GM18519 (cell line): ENCODE measurements around the gene TCF7L1.
"Not testable (repeated sequence)": the region's sequence is repeated elsewhere in the genome, so short reads cannot be mapped to it uniquely, and the experiment has no call there.

Experiments used
- ATAC-seq: cut with Tn5 transposase; IDR thresholded peaks from one replicate; pipeline ENCODE4 v1.9.1; 2021; ENCODE audit warnings: mild to moderate bottlenecking, moderate library complexity; ENCODE audit not compliant: unreplicated experiment, low FRiP score

Gene TCF7L1

GRCh38 chr2:85312404-85312803 is 179.2 kb downstream of the TCF7L1 start:
- ATAC-seq = no peak

DNA sequence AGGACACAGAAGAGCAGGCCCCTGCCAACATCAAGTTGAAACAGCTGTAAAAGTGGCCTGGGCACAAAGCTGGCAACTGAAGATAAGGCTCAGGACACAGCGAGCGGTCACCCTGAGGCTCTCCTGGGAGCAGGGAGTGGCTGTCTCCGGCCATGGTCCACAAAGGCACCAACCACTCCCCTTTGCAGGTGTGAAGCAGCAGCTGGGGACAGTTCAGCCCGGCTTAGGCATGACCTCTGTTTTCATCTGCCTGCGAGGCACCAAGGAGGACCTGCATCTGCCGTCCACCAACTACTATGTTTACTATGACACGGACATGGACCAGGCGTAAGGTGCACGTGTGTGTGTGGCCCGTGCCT is 181.7 kb downstream of the TCF7L1 start:
- ATAC-seq = no peak

DNA sequence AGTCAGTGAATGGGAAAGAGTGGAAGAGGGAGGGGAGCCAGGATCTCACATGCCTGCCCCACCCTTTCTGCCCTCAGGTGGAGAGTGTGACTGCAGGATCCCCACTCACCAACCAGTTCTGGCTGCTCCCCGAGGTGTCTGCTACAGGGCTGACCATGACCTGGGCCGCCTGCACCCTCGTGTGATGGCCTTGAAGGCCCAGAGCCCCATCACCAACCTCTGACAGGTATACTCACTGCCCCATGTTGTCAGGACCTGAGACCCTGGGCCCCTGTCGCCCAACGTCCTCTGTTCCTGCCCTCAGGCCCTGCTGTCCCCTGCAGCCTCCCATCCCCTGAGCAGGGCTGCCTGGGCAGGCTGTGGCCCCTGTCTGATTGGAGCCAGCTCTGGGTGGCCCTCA is 182.7 kb downstream of the TCF7L1 start:
- not testable (repeated sequence) for ATAC-seq

DNA sequence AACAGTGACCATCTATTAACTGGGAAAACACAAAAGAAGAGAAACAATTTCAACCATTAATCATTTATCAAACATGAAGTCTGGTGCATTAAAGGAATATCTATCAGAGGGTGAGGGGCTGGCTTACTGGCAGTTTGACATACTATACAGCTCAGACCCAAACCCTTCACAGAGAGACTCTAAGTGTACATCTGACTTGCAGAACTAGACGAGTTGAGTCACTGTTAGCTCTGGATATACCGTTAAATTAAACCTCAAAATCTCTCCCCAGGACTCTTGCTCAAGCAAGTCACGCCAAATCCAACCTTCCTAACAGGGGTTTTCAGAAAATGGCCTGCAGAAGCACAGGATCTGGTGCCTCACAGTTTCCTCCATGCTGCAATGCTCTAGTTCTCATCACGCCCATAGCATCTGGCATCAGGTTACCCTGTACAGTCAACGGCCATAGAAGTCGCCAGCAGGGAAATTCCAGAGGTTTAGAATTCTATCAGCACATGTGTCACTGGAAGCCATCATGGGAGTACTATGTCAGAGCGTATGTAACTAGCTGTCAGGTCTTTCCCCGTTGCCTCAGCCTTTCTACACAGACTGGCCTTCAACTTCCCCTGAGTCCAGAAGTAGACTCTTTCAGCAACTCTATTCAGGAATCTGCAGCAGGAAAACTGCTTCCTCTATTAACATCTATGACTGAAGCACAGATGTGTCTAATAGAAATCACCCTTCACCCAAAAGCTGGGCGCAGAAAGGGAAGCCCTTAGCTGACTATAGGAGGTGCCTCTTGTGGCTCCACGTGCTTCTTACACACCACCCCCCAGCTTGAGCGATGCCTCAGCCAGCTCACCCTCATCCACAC is 185.3 kb downstream of the TCF7L1 start:
- ATAC-seq = no peak

DNA sequence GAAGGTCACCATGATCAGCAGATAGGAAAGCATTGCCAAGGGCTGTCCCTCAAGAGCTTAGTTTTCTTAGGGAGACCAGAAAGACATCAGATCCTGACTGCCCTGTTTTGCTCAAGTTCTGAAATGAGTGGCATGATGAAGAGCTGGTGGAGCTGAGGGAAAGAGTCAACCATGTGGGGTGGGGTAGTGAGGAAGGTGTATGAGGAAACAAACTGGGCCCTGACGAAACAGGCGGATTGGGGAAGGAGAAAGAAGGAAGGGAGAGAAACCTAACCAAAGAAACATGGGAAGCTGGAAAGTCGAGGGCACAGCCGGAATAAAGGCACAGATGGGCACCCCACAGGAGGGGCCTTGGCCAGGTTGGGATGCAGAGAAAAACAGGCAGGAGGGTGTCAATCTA is 186.6 kb downstream of the TCF7L1 start:
- ATAC-seq = no peak

DNA sequence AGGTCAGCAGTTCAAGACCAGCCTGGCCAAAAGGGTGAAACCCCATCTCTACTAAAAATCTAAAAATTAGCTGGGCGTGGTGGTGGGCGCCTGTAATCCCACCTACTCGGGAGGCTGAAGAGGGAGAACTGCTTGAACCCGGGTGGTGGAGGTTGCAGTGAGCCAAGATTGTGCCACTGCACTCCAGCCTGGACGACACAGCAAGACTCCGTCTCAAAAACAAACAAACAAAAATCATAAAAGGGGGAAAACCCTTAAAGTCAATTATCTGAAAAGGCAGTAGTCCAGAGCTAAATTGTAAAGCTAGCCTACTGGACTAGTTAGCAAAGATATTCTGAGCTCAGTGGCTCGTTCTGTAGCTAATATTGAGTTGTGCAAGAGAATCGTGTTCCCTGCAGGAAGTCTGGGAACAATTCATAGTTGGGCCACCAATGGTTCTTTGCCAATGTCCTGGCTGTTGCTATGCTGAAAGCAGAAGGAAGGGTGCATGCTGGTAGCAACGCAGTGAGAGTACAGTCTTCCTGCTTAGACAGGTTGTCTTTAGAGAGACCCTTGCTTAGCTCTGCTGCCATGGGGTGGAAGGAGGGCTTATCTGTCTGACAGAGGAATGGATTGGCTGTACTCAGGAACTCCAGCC is 190.3 kb downstream of the TCF7L1 start:
- ATAC-seq = no peak

DNA sequence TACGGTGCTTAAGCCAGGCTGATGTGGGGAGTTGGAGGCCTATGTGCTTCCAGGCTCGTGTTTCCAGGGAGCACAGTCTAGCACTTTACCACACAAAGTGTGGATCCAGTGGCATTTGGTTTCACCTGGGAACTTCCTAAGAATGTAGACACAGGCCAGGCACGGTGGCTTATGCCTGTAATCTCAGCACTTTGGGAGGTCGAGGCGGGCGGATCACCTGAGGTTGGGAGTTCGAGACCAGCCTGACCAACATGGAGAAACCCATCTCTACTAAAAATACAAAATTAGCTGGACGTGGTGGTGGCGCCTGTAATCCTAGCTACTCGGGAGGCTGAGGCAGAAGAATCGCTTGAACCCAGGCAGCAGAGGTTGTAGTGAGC is 190.8 kb downstream of the TCF7L1 start:
- not testable (repeated sequence) for ATAC-seq

- no peak for ATAC-seq
Observed at GRCh38 chr2:85324639-85325465, 191.7 kb downstream of the TCF7L1 start.

- ATAC-seq = no peak
Observed at GRCh38 chr2:85325466-85325811, 192.2 kb downstream of the TCF7L1 start.

DNA sequence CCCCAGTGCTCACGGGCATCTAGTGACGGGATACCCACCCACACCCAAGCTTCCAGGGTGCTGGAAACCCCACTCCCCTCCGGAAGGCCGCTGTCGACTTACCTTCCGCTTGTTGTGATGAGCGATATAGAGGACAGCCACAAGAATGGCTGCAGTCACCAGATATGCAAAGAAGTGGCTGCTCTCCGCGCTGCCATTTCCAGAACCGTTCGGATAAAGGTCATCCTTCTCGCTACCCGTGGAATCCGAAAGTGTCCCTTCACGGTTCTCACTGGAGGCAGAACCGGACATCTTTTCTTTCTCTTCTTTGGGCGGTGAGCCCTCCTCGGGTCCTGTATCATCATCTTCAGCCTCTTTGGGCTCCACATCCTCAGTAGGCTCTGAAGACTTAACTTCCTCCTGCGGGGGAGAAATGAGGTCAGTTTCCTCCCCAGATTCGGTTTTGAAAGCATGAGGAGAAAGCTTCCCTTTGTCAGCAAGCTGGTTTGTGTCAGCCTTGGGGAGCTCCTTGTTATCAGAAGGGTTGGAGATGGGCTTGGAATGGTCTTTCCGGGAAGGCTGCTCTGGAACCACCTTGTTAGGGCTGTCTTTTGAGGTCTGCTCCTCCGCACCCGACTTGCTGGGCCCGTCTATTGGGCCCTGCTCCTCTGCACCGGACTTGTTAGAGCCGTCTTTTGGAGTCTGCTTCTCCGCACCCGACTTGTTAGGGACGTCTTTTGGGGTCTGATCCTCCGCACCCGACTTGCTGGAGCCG is 193.4 kb downstream of the TCF7L1 start:
- no peak for ATAC-seq

DNA sequence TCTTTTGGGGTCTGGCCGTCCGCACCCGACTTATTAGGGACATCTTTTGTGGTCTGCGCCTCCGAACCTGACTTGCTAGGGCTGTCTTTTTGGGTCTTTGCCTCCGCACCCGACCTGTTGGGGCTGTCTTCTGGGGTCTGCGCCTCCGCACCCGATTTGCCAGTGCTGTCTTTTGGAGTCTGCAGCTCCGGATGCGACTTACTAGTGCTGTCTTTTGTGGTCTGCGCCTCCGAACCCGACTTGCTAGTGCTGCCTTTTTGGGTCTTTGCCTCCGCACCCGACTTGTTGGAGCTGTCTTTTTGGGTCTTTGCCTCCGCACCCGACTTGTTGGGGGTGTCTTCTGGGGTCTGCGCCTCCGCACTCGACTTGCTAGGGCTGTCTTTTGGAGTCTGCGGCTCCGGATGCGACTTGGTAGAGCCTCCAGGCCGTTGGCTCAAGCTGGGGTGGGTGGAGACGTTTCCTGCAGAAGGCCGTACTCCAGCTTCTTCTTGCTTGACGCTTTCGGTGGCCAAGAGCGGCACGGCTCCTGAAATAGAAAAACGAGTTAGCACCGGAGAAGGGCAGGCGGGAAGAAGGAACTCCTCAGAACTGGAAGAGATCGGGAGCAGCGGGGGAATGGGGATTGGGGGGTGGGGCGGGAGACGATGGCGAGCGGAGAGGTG is 194.1 kb downstream of the TCF7L1 start:
- no peak for ATAC-seq

DNA sequence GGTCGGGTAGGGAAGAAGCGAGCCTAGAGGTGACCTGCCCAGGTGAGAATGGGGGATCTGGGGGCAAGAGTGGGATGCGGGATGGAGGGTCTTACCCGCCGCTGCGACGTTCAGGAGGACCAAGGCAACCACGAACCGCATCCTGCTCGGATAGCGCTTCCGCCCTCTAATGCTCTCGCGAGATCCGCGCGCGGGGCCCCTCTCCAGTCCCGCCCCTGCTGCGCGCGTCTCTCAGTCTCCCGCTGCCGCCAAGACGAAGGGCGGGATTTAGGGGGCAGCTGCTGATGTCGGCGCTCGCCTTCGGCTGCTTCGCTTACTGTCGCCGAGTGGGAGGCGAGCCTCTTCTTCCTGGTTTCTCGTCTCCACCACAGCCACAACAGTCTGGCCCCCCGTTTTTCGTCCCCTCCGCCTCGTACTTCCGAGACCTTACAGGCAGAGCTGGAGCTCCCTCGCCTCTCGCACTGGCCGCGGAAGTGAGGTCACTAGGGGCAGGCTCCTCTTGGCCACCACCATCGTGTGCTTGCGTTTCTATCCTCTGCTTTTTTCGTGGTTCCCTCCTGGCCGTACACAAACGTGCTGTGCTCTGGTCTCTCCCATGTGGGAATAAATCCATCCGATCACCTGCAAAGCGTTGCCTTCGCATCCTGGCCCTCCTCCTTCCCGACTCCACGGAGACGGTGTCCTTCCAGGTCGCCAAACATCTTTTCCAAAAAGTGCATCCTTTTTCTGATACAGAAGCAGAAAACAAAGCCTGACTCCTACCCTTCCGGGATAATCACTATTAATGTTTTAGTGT is 194.8 kb downstream of the TCF7L1 start, which contains the start of gene TGOLN2:
Gene TGOLN2 (minus strand): TSS at position 168 of the 796 bp plus-strand sequence. CDS start 27 bp downstream, at position 141.
- ATAC-seq = peak; percentile 73

DNA sequence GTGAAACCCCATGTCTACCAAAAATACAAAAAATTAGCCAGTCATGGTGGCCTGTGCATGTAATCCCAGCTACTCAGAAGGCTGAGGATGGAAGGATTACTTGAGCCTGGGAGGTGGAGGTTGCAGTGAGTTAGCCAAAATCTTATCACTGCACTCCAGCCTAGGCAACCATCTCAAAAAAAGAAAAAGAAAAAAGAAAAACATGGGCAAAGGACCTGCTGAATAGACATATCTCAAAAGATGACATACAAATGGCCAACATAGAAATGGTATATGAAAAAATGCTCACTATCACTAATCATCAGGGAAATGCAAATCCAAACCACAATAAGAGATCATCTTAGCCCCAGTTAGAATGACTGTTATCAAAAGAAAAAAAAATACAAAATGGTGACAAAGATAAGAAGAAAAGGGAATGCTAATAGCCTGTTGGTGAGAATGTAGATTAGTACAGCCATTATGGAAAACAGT is 196.0 kb downstream of the TCF7L1 start:
- ATAC-seq = no peak

GRCh38 chr2:85329701-85330100 is 196.5 kb downstream of the TCF7L1 start:
- ATAC-seq = not testable (repeated sequence)

DNA sequence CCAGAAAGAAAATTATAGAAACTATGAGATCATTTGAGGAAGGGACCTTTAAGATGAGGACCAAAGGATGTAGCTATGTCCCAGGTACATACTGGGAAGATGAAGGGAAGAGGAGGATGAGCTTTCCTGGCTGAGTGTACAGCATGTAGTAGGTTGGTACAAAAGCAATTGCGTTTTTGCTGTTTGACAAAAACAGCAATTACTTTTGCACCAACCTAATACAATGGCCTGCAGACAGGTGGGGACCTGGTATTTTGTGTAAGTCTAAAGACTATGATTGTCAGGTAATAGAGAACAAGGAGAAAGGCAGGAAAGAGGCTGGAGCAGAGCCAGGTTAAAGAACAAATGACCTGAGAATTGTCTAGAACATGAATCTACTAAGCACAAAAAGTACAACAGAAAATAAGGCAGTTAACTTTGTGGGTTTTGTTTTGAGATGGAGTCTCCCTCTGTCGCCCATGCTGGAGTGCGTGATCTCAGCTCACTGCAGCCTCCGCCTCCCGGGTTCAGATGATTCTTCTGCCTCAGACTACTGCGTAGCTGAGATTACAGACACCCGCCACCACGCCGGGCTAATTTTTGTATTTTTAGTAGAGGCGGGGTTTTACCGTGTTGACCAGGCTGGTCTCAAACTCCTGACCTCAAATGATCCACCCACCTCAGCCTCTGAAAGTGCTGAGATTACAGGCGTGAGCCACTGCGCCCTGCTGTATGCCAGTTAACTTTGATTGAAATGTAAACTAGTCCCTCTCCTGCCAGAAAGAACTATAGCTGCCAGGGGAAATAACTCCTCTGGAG is 197.8 kb downstream of the TCF7L1 start:
- ATAC-seq = no peak

- not testable (repeated sequence) for ATAC-seq
Observed at GRCh38 chr2:85333877-85334276, 200.7 kb downstream of the TCF7L1 start.

GRCh38 chr2:85334928-85335327 is 201.7 kb downstream of the TCF7L1 start:
- no peak for ATAC-seq
